Left lung (tissue), 10 donors: ENCODE results near the gene TMBIM4. TPM values are rescaled to one million over a fixed set of nuclear protein-coding genes. Genes with fewer than 3 reads are reported as not detected.

Experiments used
- ATAC-seq: fragments of 200-7000 bp; cut with Tn5 transposase; one replicate; pipeline ENCODE4 v1.9.1; 2020; ENCODE audit warnings: moderate library complexity
- DNase-seq, 4 donors: peaks; one replicate each; pipeline ENCODE4 v3.0.0-alpha.2; 2013 to 2020
- H3K27ac ChIP-seq, 2 donors: fragments of 200-600 bp; sonication (generic) in 1 of 2; one replicate each; pipeline versions ENCODE4 v1.5.0 to v1.8.0; 2020 to 2021
- H3K27me3 ChIP-seq, 2 donors: fragments of 200-600 bp; sonication (generic) in 1 of 2; one replicate each; pipeline versions ENCODE4 v1.5.0 to v1.8.0; 2020 to 2021
- H3K36me3 ChIP-seq, 2 donors: fragments of 200-600 bp; sonication (generic) in 1 of 2; one replicate each; pipeline versions ENCODE4 v1.5.0 to v1.8.0; 2020 to 2021
- H3K4me1 ChIP-seq, 2 donors: fragments of 200-600 bp; one replicate each; pipeline ENCODE4 v1.8.0; 2021
- H3K4me3 ChIP-seq, 2 donors: fragments of 200-600 bp; sonication (generic) in 1 of 2; one replicate each; pipeline versions ENCODE4 v1.5.0 to v1.8.0; 2020 to 2021; ENCODE audit warnings: mild to moderate bottlenecking in 1 of 2
- H3K9me3 ChIP-seq, 2 donors: fragments of 200-600 bp; sonication (generic) in 1 of 2; one replicate each; pipeline versions ENCODE4 v1.5.0 to v1.8.0; 2020 to 2021
- intact Hi-C, 2 donors: fragments of 100-400 bp; cut with DNase I; formaldehyde crosslinking; loops; one replicate each; pipeline versions ENCODE4 v1.11.2 to v1.14.2; 2022
- polyA plus RNA-seq, 6 donors: library from polyadenylated mRNA; unstranded; fragments of 120-200 nt; gene quantifications; one replicate each; pipeline ENCODE4 v1.2.1, GENCODE V29; 2013; ENCODE audit not compliant: insufficient read length in 6 of 6
- total RNA-seq, 2 donors: library from RNA; stranded (reverse); fragmentation: NEBNext Ultra II Directional; extraction: Animal tissue kit (Norgen Biotek cat#: 25700); gene quantifications; one replicate each; pipeline ENCODE4 v1.2.1, GENCODE V29; 2021
- TF ChIP-seq, protein P1 (sequence below), 2 donors: fragments of 200-600 bp; sonication (generic) in 1 of 2; IDR thresholded peaks; one replicate each; pipeline versions ENCODE4 v1.5.0 to v1.8.0; 2021; ENCODE audit warnings: antibody characterized with exemption in 2 of 2
- donor health status: DM: no; HTN: yes; CAD: no.
- donor health status: DM: no; HTN: no; CAD: no.

The TMBIM4 gene
- total and polyA plus RNA-seq, 8 donors = 106 to 152 (median 117) TPM

GRCh38 chr12:66210840-66211239 lies 41.0 kb upstream of the TMBIM4 start:
- Histone ChIP-seq H3K4me3 (no peak overlapping the region), H3K27ac (peak overlapping the region in 1 of 2 donors; percentile 60), H3K4me1 (peaks cover 0 to 49% of the 10 kb centered on the region in 2 donors), H3K9me3 (no peaks in the 10 kb centered on the region), H3K27me3 (no peaks in the 10 kb centered on the region), H3K36me3 (peaks cover 3 to 58% of the 10 kb centered on the region in 2 donors)
- intact Hi-C loops = no loop called here
- DNase-seq (no peak), ATAC-seq (peak; percentile 41)
- TF ChIP-seq, protein P1, sequence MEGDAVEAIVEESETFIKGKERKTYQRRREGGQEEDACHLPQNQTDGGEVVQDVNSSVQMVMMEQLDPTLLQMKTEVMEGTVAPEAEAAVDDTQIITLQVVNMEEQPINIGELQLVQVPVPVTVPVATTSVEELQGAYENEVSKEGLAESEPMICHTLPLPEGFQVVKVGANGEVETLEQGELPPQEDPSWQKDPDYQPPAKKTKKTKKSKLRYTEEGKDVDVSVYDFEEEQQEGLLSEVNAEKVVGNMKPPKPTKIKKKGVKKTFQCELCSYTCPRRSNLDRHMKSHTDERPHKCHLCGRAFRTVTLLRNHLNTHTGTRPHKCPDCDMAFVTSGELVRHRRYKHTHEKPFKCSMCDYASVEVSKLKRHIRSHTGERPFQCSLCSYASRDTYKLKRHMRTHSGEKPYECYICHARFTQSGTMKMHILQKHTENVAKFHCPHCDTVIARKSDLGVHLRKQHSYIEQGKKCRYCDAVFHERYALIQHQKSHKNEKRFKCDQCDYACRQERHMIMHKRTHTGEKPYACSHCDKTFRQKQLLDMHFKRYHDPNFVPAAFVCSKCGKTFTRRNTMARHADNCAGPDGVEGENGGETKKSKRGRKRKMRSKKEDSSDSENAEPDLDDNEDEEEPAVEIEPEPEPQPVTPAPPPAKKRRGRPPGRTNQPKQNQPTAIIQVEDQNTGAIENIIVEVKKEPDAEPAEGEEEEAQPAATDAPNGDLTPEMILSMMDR (IDR thresholded peaks at IDR 0.05) = no peak

DNA sequence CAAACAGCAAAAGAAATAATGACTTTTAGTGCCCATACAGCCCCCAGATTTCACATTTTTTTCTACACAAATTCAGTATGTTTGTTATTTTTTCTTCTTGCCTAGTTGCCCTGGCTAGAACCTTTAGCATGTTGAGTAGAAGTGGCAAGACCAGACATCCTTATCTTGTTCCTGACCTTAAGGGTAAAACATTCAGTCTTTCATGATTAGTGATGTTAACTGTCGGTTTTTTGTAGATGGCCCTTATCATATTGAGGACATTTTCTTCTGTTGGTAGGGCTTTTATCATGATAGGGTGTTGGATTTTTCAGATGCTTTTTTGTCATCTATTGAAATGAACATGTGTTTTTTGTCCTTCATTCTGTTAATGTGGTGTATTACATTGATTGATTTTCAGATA lies 36.3 kb upstream of the TMBIM4 start:
- no peaks in the 10 kb centered on the region for H3K9me3 ChIP-seq
- TF ChIP-seq, protein P1 (IDR thresholded peaks at IDR 0.05) = no peak
- peaks cover 0 to 41% of the 10 kb centered on the region in 2 donors for H3K4me1 ChIP-seq
- no peaks in the 10 kb centered on the region for H3K27me3 ChIP-seq
- no peak overlapping the region for H3K27ac ChIP-seq
- no peak for DNase-seq
- intact Hi-C loops = no loop called here
- ATAC-seq = no peak
- no peak overlapping the region for H3K4me3 ChIP-seq
- peaks cover 0 to 29% of the 10 kb centered on the region in 2 donors for H3K36me3 ChIP-seq

DNA sequence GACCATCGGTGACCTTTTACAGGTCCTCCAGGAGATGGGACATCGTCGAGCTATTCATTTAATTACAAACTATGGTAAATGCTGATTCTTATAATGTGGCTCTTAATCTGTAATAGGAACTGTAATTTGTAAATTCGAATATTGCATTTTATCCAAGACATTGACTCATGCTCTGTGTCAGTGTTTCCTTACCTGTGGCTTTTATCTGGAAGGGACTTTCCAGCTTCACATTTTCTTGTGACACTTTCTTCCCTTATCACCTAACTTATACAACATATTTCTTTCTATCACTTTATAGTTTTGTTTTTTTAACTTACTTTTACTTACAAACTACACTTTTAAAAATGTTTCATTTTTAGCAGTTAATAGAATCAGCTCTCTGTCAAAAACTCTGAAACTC lies 34.0 kb upstream of the TMBIM4 start:
- ATAC-seq (no peak), DNase-seq (no peak)
- intact Hi-C loops = no loop called here

DNA sequence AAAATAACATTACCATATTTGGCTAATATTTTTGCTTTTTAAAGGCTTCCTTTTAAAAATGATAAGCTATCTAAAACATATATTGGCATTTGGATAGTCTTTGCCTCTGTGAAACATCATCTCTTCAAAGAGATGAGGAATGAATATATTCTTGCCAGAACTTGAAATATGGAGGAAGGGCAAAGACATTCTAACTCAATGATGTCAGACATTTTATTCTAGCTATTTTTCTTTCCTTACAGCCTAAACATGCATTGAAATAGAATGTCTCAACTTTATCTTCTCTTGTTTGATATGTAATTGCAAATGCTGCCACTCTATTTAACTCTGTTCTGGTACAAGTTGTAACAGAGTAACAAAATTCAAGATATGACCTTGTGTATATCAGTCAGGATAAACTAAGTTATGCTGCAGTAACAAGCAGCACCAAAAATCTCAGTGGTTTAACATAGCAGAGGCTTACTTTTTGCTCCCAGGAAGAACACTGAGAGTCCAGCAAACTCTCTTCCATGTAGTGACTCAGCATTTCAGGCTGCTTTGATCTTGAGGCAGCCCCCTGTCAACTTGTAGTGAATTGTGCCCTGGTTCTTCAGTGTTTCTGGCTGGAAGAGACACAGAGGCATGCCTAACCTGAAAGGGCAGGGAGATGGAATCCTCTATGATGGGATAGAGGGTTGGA lies 30.2 kb upstream of the TMBIM4 start:
- Histone ChIP-seq H3K9me3 (no peaks in the 10 kb centered on the region), H3K27ac (peak overlapping the region in 1 of 2 donors; percentile 69), H3K4me3 (no peak overlapping the region), H3K36me3 (peaks cover 0 to 3% of the 10 kb centered on the region in 2 donors), H3K4me1 (peaks cover 14 to 64% of the 10 kb centered on the region in 2 donors), H3K27me3 (no peaks in the 10 kb centered on the region)
- TF ChIP-seq, protein P1 (IDR thresholded peaks at IDR 0.05) = no peak
- ATAC-seq = no peak
- intact Hi-C loops = no loop called here
- no peak for DNase-seq

More for the DNA sequence above, 34.0 kb upstream of the TMBIM4 start:
- H3K27ac ChIP-seq = no peak overlapping the region
- TF ChIP-seq, protein P1 (IDR thresholded peaks at IDR 0.05) = no peak
- no peaks in the 10 kb centered on the region for H3K27me3 ChIP-seq
- H3K9me3 ChIP-seq = no peaks in the 10 kb centered on the region
- H3K4me1 ChIP-seq = peaks cover 0 to 34% of the 10 kb centered on the region in 2 donors
- no peak overlapping the region for H3K4me3 ChIP-seq
- peaks cover 0 to 19% of the 10 kb centered on the region in 2 donors for H3K36me3 ChIP-seq

DNA sequence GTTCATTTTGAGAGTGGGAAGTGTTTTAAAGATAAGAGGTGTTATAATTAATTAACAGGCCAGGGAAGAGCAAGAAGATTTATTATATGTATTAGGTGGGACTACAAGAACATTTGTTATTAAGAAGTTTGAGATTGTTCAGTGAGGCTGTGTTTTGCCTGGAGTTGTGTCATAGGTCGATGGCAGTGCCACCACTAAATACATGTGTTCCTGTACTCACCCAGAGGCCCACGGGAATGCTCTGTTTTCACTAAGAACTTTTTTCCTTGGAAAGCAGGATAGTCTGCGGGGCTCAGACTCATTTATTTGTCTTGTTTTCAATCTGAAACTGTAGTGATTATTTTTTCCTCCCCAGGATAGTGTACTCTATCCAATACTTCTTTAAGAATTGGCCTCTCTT lies 29.3 kb upstream of the TMBIM4 start:
- H3K27me3 ChIP-seq = no peaks in the 10 kb centered on the region
- intact Hi-C loops = no loop called here
- ATAC-seq (no peak), DNase-seq (no peak)
- TF ChIP-seq, protein P1 (IDR thresholded peaks at IDR 0.05) = no peak
- H3K4me1 ChIP-seq = peaks cover 14 to 72% of the 10 kb centered on the region in 2 donors
- H3K9me3 ChIP-seq = no peaks in the 10 kb centered on the region
- peaks cover 0 to 9% of the 10 kb centered on the region in 2 donors for H3K36me3 ChIP-seq
- H3K27ac ChIP-seq = peak overlapping the region in 1 of 2 donors; percentile 69
- H3K4me3 ChIP-seq = no peak overlapping the region
